Right cardiac atrium (tissue), 5 donors: ENCODE data around the gene S100A6. TPM values are rescaled to one million over a fixed set of nuclear protein-coding genes. Genes with fewer than 3 reads are reported as not detected.

Experiments used
- ATAC-seq, 2 donors: fragments of 200-7000 bp; cut with Tn5 transposase; one replicate each; pipeline versions ENCODE4 v1.8.0 to v1.9.1; 2020; ENCODE audit warnings: moderate library complexity in 2 of 2, mild to moderate bottlenecking in 1 of 2
- DNase-seq, 3 donors: peaks; one replicate each; pipeline ENCODE4 v3.0.0-alpha.2; 2020
- H3K27ac ChIP-seq: one replicate; pipeline ENCODE4 v1.5.1; 2013; ENCODE audit warnings: mild to moderate bottlenecking, low read length, control low read depth, moderate library complexity
- H3K27me3 ChIP-seq: one replicate; pipeline ENCODE4 v1.6.1; 2013; ENCODE audit not compliant: control insufficient read depth, insufficient read depth
- H3K4me1 ChIP-seq: one replicate; pipeline ENCODE4 v1.6.1; 2013; ENCODE audit warnings: low read length; ENCODE audit not compliant: control insufficient read depth, insufficient read depth
- H3K4me3 ChIP-seq: one replicate; pipeline ENCODE4 v1.5.1; 2013; ENCODE audit warnings: low read length, control low read depth
- H3K9me3 ChIP-seq: one replicate; pipeline ENCODE4 v1.6.1; 2013; ENCODE audit warnings: low read length; ENCODE audit not compliant: control insufficient read depth
- WGBS: extraction: QIAGEN DNeasy Blood & Tissue Kit; methylation state at CpG from one replicate; pipeline ENCODE4 v1.1.7; 2013; 5-methylcytosine and 5-hydroxymethylcytosine counted together
- intact Hi-C, 4 donors: fragments of 100-400 bp; cut with DNase I; formaldehyde crosslinking; loops; one replicate each; pipeline versions ENCODE4 v1.11.0 to v1.14.0; 2022 to 2023
- polyA plus RNA-seq: library from polyadenylated mRNA; stranded (reverse); fragments of 200-250 nt; gene quantifications from one replicate; pipeline ENCODE4 v1.2.3, GENCODE V29; 2013
- total RNA-seq, 4 donors: library from RNA; stranded (reverse); fragmentation: NEBNext Ultra II Directional; extraction: Animal tissue kit (Norgen Biotek cat#: 25700); gene quantifications; one replicate each; pipeline ENCODE4 v1.2.1, GENCODE V29; 2021
- donor health status: healthy with polysubstance abuse.
- donor health status: DM: no; HTN: yes; CAD: no.
- donor health status: DM: no; HTN: no; CAD: no.
- donor health status: DM: no; HTN: yes; CAD: no; lungs with severe emphysema.
- donor health status: DM: yes; HTN: yes; CAD: no.

The S100A6 gene
- total and polyA plus RNA-seq, 5 donors: 334 to 819 (median 432) TPM

DNA sequence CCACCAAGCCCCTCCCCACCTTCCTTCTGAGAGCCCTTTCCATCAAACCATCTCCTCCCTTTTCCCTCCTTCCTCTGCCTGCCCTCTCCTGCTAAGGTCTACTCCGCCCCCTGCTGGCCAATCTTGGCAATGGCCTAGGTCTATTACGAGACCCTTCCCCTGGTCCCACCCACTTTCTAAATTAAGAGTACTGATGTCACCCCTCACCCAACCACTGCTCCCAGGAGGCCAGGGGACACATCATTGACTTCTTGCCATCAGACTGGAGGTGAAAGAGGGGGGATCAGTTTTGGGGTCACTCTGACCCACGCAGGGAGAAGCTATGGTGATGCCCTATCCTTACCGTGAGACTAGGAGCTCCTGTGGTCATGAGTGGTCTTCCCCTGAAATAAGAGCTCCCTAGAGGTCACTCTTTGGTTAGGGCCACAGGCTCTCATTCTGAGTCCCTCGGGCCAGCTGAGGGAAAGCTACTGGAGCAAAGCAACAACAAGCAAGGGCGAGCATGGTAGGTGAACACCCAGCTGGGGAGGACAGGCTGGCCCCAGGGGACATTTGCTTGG lies 40.7 kb downstream of the S100A6 start:
- H3K9me3 ChIP-seq: no peaks in the 10 kb centered on the region

DNA sequence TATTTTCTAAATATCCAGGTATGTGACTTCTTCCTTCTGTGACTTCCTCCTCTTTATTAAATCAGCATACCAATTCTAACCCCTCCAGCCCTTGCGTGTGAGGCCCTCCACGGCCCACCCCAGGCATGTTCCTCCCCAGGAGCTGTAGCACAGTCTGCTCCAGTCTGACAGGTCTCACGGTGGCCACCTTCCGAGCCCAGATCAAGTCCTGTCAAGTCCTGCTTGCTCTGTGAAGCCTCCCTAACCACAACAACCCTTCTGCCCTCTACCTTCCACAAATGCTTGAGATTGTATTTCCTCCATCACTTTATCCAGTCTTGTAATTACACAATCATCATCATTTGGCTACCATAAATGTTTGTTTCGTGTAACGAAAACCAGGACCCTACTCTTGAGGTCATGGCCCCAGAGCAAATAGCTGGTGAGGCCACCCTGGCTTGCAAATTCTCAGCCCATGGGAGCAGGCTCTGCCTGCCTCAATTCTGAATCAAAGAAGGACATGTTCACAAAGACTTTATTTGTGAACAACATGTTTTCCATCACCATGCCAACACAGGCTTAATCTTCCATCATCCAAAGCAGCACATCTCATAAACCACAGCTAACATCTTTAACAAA lies 42.3 kb downstream of the S100A6 start:
- WGBS: 77% methylated on average over 6 of the region's 6 CpGs
- Histone ChIP-seq H3K4me3 (no peak overlapping the region), H3K27ac (peak overlapping the region; percentile 4), H3K4me1 (peaks cover 7% of the 10 kb centered on the region), H3K9me3 (no peaks in the 10 kb centered on the region), H3K27me3 (no peaks in the 10 kb centered on the region)
- DNase-seq: peak in 2 of 3 donors; percentile 35 to 58
- intact Hi-C loops: no loop called here
- ATAC-seq: peak in 1 of 2 donors; percentile 26

More for the DNA sequence above, 40.7 kb downstream of the S100A6 start:
- no peaks in the 10 kb centered on the region for H3K27me3 ChIP-seq
- H3K4me1 ChIP-seq: peaks cover under 1% of the 10 kb centered on the region
- 42% methylated on average over 6 of the region's 6 CpGs for WGBS
- no peak overlapping the region for H3K27ac ChIP-seq
- DNase-seq (peak; percentile 82 to 93 (median 91)), ATAC-seq (peak; percentile 65 to 69)
- intact Hi-C loops: loop anchor here (2.0 to 5.0 kb wide), 2 partner anchors 142 to 143 kb away; no protein-coding TSS in a partner anchor
- no peak overlapping the region for H3K4me3 ChIP-seq

DNA sequence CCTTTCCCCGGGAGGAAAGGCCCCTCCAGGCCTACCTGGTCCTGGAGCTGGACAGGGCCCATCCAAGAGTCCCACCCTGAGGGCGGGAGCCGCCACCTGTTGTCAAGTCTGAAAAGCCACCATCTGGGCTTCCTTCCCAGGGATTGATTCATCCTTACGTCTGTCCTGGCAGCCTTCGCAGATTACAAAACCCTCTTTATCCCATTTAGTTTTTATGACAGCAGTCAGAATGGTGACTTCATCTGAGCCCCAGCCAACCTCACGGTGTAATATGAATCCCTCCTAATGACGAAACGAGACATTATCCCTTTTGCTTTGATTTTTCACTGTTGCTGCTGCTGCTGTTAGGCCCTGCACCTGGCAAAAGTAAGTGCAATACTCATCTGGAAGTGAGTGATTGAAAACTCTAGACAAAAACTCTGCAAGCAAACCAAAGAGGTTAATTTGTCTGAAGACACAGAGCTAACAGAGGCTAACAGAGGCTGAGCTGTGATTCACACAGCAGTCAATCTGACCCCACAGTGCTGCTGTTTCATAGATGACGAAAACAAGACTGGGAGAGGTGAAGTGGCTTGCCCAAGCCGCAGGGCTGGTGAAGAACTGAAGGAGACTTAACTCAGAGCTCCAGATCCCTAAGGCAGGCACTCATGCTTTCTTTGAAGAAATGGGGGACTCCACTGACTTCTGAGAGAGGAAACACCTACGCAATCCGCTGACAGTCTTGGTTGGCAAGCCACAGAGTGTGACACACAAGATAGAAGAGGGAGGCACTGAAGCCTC lies 45.3 kb downstream of the S100A6 start:
- Histone ChIP-seq H3K4me1 (peaks cover 9% of the 10 kb centered on the region), H3K27me3 (no peaks in the 10 kb centered on the region), H3K27ac (peak overlapping the region; percentile 76), H3K4me3 (no peak overlapping the region), H3K9me3 (no peaks in the 10 kb centered on the region)
- intact Hi-C loops: no loop called here
- DNase-seq (peak; percentile 72 to 86 (median 83)), ATAC-seq (peak; percentile 63 to 77)
- 38% methylated on average over 12 of the region's 12 CpGs for WGBS

DNA sequence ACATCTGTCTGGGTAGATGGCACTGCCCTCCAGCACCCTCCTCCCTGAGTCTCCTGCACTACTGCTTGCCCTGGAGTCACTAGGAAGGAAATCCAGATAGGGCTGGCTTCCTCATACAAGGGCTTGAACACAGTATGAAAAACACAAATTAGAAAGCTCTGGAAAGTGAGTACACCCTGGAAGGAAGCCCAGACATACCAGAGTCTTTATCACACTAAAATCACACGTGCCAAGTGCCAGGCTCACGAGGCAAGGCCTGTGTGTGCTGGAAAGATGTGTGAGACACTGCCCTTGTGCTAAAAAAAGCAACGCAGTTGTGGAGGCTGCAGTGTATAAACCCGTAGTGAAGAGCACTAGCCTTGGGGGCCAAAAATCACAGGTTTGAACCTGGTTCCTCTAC lies 47.1 kb downstream of the S100A6 start:
- ATAC-seq (peak; percentile 21 to 36), DNase-seq (no peak)
- H3K27me3 ChIP-seq: no peaks in the 10 kb centered on the region
- no peaks in the 10 kb centered on the region for H3K9me3 ChIP-seq
- H3K4me3 ChIP-seq: no peak overlapping the region
- no peak overlapping the region for H3K27ac ChIP-seq
- intact Hi-C loops: no loop called here
- peaks cover 9% of the 10 kb centered on the region for H3K4me1 ChIP-seq
- 17% methylated on average over 4 of the region's 4 CpGs for WGBS

DNA sequence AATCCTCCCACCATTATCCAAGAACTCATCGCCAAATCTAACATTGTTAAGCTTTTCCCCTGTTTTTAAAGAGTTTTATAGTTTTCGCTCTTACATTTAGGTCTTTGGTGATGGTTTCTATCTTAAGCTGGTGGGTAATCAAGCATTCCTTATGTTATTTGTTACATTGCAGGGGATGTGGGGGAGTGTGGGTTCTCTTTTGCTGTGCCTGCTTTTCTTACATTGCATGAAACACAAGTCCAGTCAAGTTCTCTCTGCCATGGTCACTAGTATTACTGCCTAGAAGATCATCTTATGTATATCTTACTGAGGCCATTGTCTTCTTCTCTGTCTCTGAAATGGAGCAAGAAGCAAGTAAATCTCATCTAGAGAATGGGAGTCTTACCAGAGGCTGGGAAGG lies 48.1 kb downstream of the S100A6 start:
- Histone ChIP-seq H3K9me3 (no peaks in the 10 kb centered on the region), H3K27ac (no peak overlapping the region), H3K4me3 (no peak overlapping the region), H3K27me3 (no peaks in the 10 kb centered on the region), H3K4me1 (peaks cover 9% of the 10 kb centered on the region)
- ATAC-seq (no peak), DNase-seq (no peak)
- intact Hi-C loops: no loop called here
- 99% methylated on average over 2 of the region's 2 CpGs for WGBS

DNA sequence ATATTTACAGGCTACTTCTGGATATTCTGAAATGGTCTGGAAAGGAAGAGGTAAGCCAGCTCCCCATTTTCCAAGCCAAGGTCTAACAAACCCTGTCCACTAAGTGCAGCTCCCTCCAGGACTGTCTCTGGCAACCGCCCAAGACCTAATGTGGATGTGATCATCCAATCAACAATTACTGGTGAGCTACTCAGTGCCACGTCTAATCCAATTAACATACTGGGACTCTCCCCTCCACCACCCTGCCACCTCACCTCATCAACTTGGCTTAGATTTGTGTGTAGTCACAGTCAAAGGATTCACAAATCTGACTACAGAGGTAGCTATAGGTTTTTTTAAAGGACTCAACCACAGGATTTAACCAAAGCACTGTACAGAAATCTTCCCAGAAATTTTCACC lies 49.9 kb downstream of the S100A6 start:
- Histone ChIP-seq H3K4me1 (peaks cover 9% of the 10 kb centered on the region), H3K27me3 (no peaks in the 10 kb centered on the region), H3K4me3 (no peak overlapping the region), H3K9me3 (no peaks in the 10 kb centered on the region), H3K27ac (no peak overlapping the region)
- intact Hi-C loops: no loop called here
- no peak for ATAC-seq
- no peak for DNase-seq
- 40% methylated on average over 2 of the region's 2 CpGs for WGBS

Other genes with a start within 250 kb of the S100A6 start
- not detected for gene PGLYRP3, start 223.0 kb downstream of the S100A6 start, total RNA-seq
- gene PGLYRP3, start 223.0 kb downstream of the S100A6 start, polyA plus RNA-seq: not detected
- gene PGLYRP4, start 187.2 kb downstream of the S100A6 start, total RNA-seq: not detected
- not detected for gene PGLYRP4, start 187.2 kb downstream of the S100A6 start, polyA plus RNA-seq
- gene S100A9, start 178.1 kb downstream of the S100A6 start, total RNA-seq: 100 to 1,000 TPM in 3 of 4 donors, 10 to 100 TPM in 1; 48.6 to 167 (median 142) TPM
- 69.9 TPM for gene S100A9, start 178.1 kb downstream of the S100A6 start, polyA plus RNA-seq
- 1 to 10 TPM in 3 of 4 donors, under 1 TPM in 1; 0.68 to 2.6 (median 2.0) TPM for gene S100A12, start 160.4 kb downstream of the S100A6 start, total RNA-seq
- 1.9 TPM for gene S100A12, start 160.4 kb downstream of the S100A6 start, polyA plus RNA-seq
- gene S100A8, start 144.9 kb downstream of the S100A6 start, total RNA-seq: 10 to 100 TPM; 27.5 to 98.1 (median 66.9) TPM
- gene S100A8, start 144.9 kb downstream of the S100A6 start, polyA plus RNA-seq: 42.3 TPM
- not detected for gene S100A7A, start 119.5 kb downstream of the S100A6 start, total RNA-seq
- gene S100A7A, start 119.5 kb downstream of the S100A6 start, polyA plus RNA-seq: not detected
- not detected for gene S100A7, start 75.3 kb downstream of the S100A6 start, total RNA-seq
- not detected for gene S100A7, start 75.3 kb downstream of the S100A6 start, polyA plus RNA-seq
- not detected for gene S100A5, start 4.9 kb upstream of the S100A6 start, total RNA-seq
- not detected for gene S100A5, start 4.9 kb upstream of the S100A6 start, polyA plus RNA-seq
- 100 to 1,000 TPM in 3 of 4 donors, 10 to 100 TPM in 1; 95.9 to 243 (median 148) TPM for gene S100A4, start 9.8 kb upstream of the S100A6 start, total RNA-seq
- 329 TPM for gene S100A4, start 9.8 kb upstream of the S100A6 start, polyA plus RNA-seq
- gene S100A3, start 13.3 kb upstream of the S100A6 start, total RNA-seq: 1 to 10 TPM in 2 of 4 donors, under 1 TPM in 2; 0.54 to 2.0 (median 1.1) TPM
- 1.6 TPM for gene S100A3, start 13.3 kb upstream of the S100A6 start, polyA plus RNA-seq
- 1 to 10 TPM in 1 of 4 donors, under 1 TPM in 3; 0.92 to 1.2 (median 0.97) TPM for gene S100A2, start 29.9 kb upstream of the S100A6 start, total RNA-seq
- 3.7 TPM for gene S100A2, start 29.9 kb upstream of the S100A6 start, polyA plus RNA-seq
- 10 to 100 TPM; 42.6 to 56.1 (median 44.3) TPM for gene S100A16, start 77.1 kb upstream of the S100A6 start, total RNA-seq
- gene S100A16, start 77.1 kb upstream of the S100A6 start, polyA plus RNA-seq: 73.9 TPM
- 1 to 10 TPM; 2.5 to 5.6 (median 3.8) TPM for gene S100A14, start 80.3 kb upstream of the S100A6 start, total RNA-seq
- gene S100A14, start 80.3 kb upstream of the S100A6 start, polyA plus RNA-seq: 4.3 TPM
- 100 to 1,000 TPM; 183 to 265 (median 220) TPM for gene S100A13, start 91.5 kb upstream of the S100A6 start, total RNA-seq
- 295 TPM for gene S100A13, start 91.5 kb upstream of the S100A6 start, polyA plus RNA-seq
- gene S100A1, start 92.4 kb upstream of the S100A6 start, total RNA-seq: 1,000 to 10,000 TPM; 1,233 to 1,764 (median 1,522) TPM
- gene S100A1, start 92.4 kb upstream of the S100A6 start, polyA plus RNA-seq: 2,571 TPM
- gene CHTOP, start 98.1 kb upstream of the S100A6 start, total RNA-seq: 10 to 100 TPM; 56.1 to 75.3 (median 66.1) TPM
- gene CHTOP, start 98.1 kb upstream of the S100A6 start, polyA plus RNA-seq: 65.0 TPM
- gene SNAPIN, start 122.7 kb upstream of the S100A6 start, total RNA-seq: 10 to 100 TPM; 42.8 to 66.3 (median 53.7) TPM
- 75.4 TPM for gene SNAPIN, start 122.7 kb upstream of the S100A6 start, polyA plus RNA-seq
- gene ILF2, start 135.0 kb upstream of the S100A6 start, total RNA-seq: 10 to 100 TPM; 66.9 to 85.0 (median 70.2) TPM
- gene ILF2, start 135.0 kb upstream of the S100A6 start, polyA plus RNA-seq: 45.6 TPM
- gene NPR1, start 142.7 kb upstream of the S100A6 start, total RNA-seq: 10 to 100 TPM; 21.2 to 31.2 (median 25.5) TPM
- gene NPR1, start 142.7 kb upstream of the S100A6 start, polyA plus RNA-seq: 26.0 TPM
- 10 to 100 TPM; 30.6 to 41.8 (median 33.7) TPM for gene INTS3, start 192.1 kb upstream of the S100A6 start, total RNA-seq
- gene INTS3, start 192.1 kb upstream of the S100A6 start, polyA plus RNA-seq: 26.4 TPM
- gene SLC27A3, start 239.4 kb upstream of the S100A6 start, total RNA-seq: 10 to 100 TPM; 16.9 to 22.0 (median 20.1) TPM
- 26.5 TPM for gene SLC27A3, start 239.4 kb upstream of the S100A6 start, polyA plus RNA-seq